Endothelial cell (in vitro differentiated cells): ENCODE results near the gene SLC38A6. TPM values are rescaled to one million over a fixed set of nuclear protein-coding genes. Genes with fewer than 3 reads are reported as not detected.
"Not testable (repeated sequence)": the region's sequence is repeated elsewhere in the genome, so short reads cannot be mapped to it uniquely, and the experiment has no call there.

Experiments used
- DNase-seq: peaks from one replicate; pipeline ENCODE4 v3.0.0; 2021; ENCODE audit warnings: low spot score
- H3K27ac Mint-ChIP-seq: one replicate; pipeline ENCODE4 v1.8.0; 2021; ENCODE audit warnings: mixed read lengths, inconsistent platforms; ENCODE audit not compliant: unreplicated experiment
- H3K27me3 Mint-ChIP-seq: one replicate; pipeline ENCODE4 v1.8.0; 2021; ENCODE audit warnings: mild to moderate bottlenecking, moderate library complexity, mixed read lengths, inconsistent platforms; ENCODE audit not compliant: unreplicated experiment
- H3K36me3 Mint-ChIP-seq: one replicate; pipeline ENCODE4 v1.8.0; 2021; ENCODE audit warnings: mild to moderate bottlenecking, low read depth, mixed read lengths, inconsistent platforms; ENCODE audit not compliant: unreplicated experiment
- H3K4me1 Mint-ChIP-seq: one replicate; pipeline ENCODE4 v1.8.0; 2021; ENCODE audit warnings: mild to moderate bottlenecking, mixed read lengths, inconsistent platforms; ENCODE audit not compliant: unreplicated experiment
- H3K4me3 Mint-ChIP-seq: one replicate; pipeline ENCODE4 v1.8.0; 2021; ENCODE audit warnings: mild to moderate bottlenecking, mixed read lengths, inconsistent platforms; ENCODE audit not compliant: unreplicated experiment
- H3K9me3 Mint-ChIP-seq: one replicate; pipeline ENCODE4 v1.8.0; 2021; ENCODE audit warnings: mixed read lengths, inconsistent platforms; ENCODE audit not compliant: unreplicated experiment
- total RNA-seq: library from RNA; stranded (reverse); fragmentation: NEBNext Ultra II Directional; extraction: Animal tissue kit (Norgen Biotek cat#: 25700); gene quantifications from one replicate; pipeline ENCODE4 v1.2.1, GENCODE V29; 2021; ENCODE audit not compliant: unreplicated experiment
- TF ChIP-seq, protein P1 (sequence below): fragments of 200-600 bp; sonication (generic); IDR thresholded peaks from one replicate; pipeline ENCODE4 v1.5.0; 2021; ENCODE audit warnings: antibody characterized with exemption; ENCODE audit not compliant: unreplicated experiment

Gene SLC38A6
- total RNA-seq, 1 donor from 2014 or later, result 10.1 TPM

GRCh38 chr14:61090432-61091216, 109.6 kb downstream of the SLC38A6 start:
- no peak for DNase-seq
- H3K27me3 Mint-ChIP-seq, result peaks cover 3% of the 10 kb centered on the region
- TF ChIP-seq, protein P1, sequence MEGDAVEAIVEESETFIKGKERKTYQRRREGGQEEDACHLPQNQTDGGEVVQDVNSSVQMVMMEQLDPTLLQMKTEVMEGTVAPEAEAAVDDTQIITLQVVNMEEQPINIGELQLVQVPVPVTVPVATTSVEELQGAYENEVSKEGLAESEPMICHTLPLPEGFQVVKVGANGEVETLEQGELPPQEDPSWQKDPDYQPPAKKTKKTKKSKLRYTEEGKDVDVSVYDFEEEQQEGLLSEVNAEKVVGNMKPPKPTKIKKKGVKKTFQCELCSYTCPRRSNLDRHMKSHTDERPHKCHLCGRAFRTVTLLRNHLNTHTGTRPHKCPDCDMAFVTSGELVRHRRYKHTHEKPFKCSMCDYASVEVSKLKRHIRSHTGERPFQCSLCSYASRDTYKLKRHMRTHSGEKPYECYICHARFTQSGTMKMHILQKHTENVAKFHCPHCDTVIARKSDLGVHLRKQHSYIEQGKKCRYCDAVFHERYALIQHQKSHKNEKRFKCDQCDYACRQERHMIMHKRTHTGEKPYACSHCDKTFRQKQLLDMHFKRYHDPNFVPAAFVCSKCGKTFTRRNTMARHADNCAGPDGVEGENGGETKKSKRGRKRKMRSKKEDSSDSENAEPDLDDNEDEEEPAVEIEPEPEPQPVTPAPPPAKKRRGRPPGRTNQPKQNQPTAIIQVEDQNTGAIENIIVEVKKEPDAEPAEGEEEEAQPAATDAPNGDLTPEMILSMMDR, result no peak
- no peak overlapping the region for H3K4me3 Mint-ChIP-seq
- H3K4me1 Mint-ChIP-seq, result no peaks in the 10 kb centered on the region
- no peak overlapping the region for H3K27ac Mint-ChIP-seq
- H3K36me3 Mint-ChIP-seq, result no peaks in the 10 kb centered on the region
- no peaks in the 10 kb centered on the region for H3K9me3 Mint-ChIP-seq

DNA sequence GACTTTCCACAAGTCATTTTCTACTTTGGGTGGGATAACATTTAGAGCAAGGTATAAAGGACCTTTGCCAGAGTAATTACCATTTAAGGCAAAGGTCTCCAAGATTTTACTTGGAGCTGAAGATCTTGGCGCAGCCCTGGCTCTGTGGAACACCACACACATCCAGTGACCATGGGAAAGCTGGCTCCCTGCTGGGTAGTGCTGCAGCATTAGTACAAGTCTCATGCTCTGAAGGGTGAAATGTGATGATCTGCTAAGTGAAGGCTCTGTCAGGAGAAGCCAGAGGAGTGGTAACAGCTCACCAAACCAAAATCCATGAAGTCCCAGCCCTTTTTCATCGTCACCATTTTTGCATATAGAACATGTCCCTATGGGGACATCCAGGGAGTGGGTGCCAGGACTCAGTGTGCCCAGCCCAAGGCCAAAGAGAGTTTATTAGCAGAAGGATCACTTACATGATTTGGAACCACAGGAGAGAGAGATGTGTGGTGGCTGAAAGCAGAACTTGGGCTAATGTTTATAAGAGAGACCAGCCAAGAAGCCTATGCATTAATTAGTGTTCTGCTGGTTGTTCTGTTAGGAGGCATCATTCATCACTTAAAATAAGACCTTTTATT, 110.7 kb downstream of the SLC38A6 start:
- Mint-ChIP-seq H3K4me3 (no peak overlapping the region), H3K36me3 (no peaks in the 10 kb centered on the region), H3K9me3 (no peaks in the 10 kb centered on the region), H3K27me3 (peaks cover 3% of the 10 kb centered on the region), H3K27ac (no peak overlapping the region), H3K4me1 (no peaks in the 10 kb centered on the region)
- TF ChIP-seq, protein P1, result no peak
- DNase-seq, result no peak

GRCh38 chr14:61098096-61098495, 117.1 kb downstream of the SLC38A6 start:
- H3K4me3 Mint-ChIP-seq, H3K9me3 Mint-ChIP-seq, H3K27me3 Mint-ChIP-seq, H3K36me3 Mint-ChIP-seq, DNase-seq, H3K27ac Mint-ChIP-seq, H3K4me1 Mint-ChIP-seq: not testable (repeated sequence)

DNA sequence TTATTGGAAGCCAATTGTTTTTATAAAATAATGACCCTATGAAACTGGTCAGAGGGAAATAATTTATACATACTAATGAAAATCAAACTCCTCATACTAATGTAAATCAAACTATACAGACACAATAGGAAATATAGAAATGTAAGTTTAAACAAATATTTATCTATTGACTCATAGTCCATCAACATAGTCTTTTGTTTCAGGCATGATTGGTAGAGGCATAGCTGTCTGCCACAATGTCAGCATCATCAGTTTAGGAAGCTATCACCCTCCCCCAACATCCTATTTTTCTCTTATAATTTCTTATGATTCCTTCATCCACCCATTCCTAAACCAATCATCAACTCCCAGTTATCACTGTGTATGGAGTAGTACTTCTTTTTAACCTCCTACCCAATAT, 117.7 kb downstream of the SLC38A6 start:
- TF ChIP-seq, protein P1, result no peak
- no peak for DNase-seq
- Mint-ChIP-seq H3K4me1 (peaks cover 12% of the 10 kb centered on the region), H3K36me3 (peaks cover 4% of the 10 kb centered on the region), H3K4me3 (no peak overlapping the region), H3K27me3 (peaks cover 6% of the 10 kb centered on the region), H3K9me3 (no peaks in the 10 kb centered on the region), H3K27ac (no peak overlapping the region)

- H3K4me3 Mint-ChIP-seq, result no peak overlapping the region
- H3K27ac Mint-ChIP-seq, result no peak overlapping the region
- peaks cover 4% of the 10 kb centered on the region for H3K27me3 Mint-ChIP-seq
- TF ChIP-seq, protein P1, result no peak
- H3K4me1 Mint-ChIP-seq, result peaks cover 15% of the 10 kb centered on the region
- no peaks in the 10 kb centered on the region for H3K9me3 Mint-ChIP-seq
- no peak for DNase-seq
- peaks cover 4% of the 10 kb centered on the region for H3K36me3 Mint-ChIP-seq
Observed at GRCh38 chr14:61099216-61099835, 118.3 kb downstream of the SLC38A6 start.
